ENCODE results near the gene CDON. TPM values are rescaled to one million over a fixed set of nuclear protein-coding genes. Genes with fewer than 3 reads are reported as not detected.

CDON gene
- total and polyA plus RNA-seq, 2 donors (not counting 1 experiment from before 2014, with no cell fraction given) = 10.7 TPM

DNA sequence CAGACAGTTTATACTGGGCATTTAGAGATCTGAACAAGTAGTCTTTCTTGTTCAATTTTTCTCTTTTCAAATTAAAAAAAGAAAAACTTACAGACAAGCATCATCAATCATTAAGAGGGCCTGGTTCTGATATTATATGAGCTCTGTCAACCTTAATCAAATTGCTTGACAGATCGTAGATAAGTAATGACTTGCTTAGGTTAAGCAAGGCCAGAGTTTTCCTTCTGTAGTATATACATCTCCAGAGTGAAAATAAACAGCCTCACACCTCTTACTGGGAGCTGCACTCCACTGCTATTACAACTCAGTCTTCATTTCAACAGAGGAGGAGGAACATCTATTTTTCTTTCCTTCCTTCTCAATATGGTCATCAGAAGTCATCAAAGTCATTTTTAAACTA is 13.5 kb downstream of the CDON start:
- H3K36me3 ChIP-seq (ENCODE audit: control insufficient read depth, insufficient read depth, low read length) = no peaks in the 10 kb centered on the region
- H3K4me3 ChIP-seq (replicated peaks in 1 of 4; ENCODE audit: control extremely low read depth in 1 of 4, insufficient read depth in 1 of 4, low read depth in 3 of 4, low read length in 4 of 4) = no peak overlapping the region
- no peaks in the 10 kb centered on the region for H4K20me1 ChIP-seq (ENCODE audit: control insufficient read depth, extremely low read depth, insufficient read depth, low read length)
- H3K9me3 ChIP-seq (ENCODE audit: control insufficient read depth, insufficient read depth, low read depth, low read length) = no peaks in the 10 kb centered on the region
- no peaks in the 10 kb centered on the region for H3K79me2 ChIP-seq (ENCODE audit: control insufficient read depth, insufficient read depth, low read length)
- H3K27me3 ChIP-seq (ENCODE audit: control insufficient read depth, insufficient read depth, low read length) = no peaks in the 10 kb centered on the region
- H2AFZ ChIP-seq (ENCODE audit: low read length) = no peak overlapping the region
- no peaks in the 10 kb centered on the region for H3K4me1 ChIP-seq (ENCODE audit: control insufficient read depth, extremely low read depth, insufficient read depth, low read length)
- DNase-seq (ENCODE audit: low read depth in 2 of 2) = no peak
- no peak overlapping the region for H3K4me2 ChIP-seq (ENCODE audit: extremely low read depth, insufficient read depth, low read length)
- TF ChIP-seq, protein P1, sequence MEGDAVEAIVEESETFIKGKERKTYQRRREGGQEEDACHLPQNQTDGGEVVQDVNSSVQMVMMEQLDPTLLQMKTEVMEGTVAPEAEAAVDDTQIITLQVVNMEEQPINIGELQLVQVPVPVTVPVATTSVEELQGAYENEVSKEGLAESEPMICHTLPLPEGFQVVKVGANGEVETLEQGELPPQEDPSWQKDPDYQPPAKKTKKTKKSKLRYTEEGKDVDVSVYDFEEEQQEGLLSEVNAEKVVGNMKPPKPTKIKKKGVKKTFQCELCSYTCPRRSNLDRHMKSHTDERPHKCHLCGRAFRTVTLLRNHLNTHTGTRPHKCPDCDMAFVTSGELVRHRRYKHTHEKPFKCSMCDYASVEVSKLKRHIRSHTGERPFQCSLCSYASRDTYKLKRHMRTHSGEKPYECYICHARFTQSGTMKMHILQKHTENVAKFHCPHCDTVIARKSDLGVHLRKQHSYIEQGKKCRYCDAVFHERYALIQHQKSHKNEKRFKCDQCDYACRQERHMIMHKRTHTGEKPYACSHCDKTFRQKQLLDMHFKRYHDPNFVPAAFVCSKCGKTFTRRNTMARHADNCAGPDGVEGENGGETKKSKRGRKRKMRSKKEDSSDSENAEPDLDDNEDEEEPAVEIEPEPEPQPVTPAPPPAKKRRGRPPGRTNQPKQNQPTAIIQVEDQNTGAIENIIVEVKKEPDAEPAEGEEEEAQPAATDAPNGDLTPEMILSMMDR (conservative IDR thresholded peaks at IDR 0.05 in 1 of 2, IDR thresholded peaks at IDR 0.05 in 1 of 2; ENCODE audit: low read depth in 1 of 2, low read length in 2 of 2) = no peak
- TF ChIP-seq EZH2 (IDR thresholded peaks at IDR 0.05; ENCODE audit: low read length, missing control alignments) = no peak
- H3K27ac ChIP-seq (ENCODE audit: insufficient read depth, low read length) = no peak overlapping the region
- no peak overlapping the region for H3K9ac ChIP-seq (ENCODE audit: insufficient read depth, low read length)

DNA sequence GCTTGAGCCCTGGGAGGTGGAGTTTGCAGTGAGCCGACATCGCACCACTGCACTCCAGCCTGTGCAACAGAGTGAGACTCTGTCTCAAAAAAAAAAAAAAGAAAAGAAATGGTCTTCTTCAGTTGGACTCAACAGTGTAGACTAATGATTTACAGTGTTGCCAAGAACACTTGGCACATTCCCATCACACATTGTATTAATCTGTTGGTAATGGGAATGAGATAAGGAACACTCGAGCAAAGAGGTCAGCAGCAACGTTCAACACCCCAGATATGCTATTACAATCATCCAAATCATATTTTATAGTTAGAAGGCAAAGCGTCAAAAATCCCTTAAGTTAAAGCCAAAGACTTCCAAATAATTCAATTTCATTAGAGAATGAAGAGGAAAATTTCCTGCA is 14.5 kb downstream of the CDON start:
- TF ChIP-seq, protein P1 (conservative IDR thresholded peaks at IDR 0.05 in 1 of 2, IDR thresholded peaks at IDR 0.05 in 1 of 2; ENCODE audit: low read depth in 1 of 2, low read length in 2 of 2) = no peak
- no peak for TF ChIP-seq EZH2 (IDR thresholded peaks at IDR 0.05; ENCODE audit: low read length, missing control alignments)
- H3K4me1 ChIP-seq (ENCODE audit: control insufficient read depth, extremely low read depth, insufficient read depth, low read length) = no peaks in the 10 kb centered on the region

DNA sequence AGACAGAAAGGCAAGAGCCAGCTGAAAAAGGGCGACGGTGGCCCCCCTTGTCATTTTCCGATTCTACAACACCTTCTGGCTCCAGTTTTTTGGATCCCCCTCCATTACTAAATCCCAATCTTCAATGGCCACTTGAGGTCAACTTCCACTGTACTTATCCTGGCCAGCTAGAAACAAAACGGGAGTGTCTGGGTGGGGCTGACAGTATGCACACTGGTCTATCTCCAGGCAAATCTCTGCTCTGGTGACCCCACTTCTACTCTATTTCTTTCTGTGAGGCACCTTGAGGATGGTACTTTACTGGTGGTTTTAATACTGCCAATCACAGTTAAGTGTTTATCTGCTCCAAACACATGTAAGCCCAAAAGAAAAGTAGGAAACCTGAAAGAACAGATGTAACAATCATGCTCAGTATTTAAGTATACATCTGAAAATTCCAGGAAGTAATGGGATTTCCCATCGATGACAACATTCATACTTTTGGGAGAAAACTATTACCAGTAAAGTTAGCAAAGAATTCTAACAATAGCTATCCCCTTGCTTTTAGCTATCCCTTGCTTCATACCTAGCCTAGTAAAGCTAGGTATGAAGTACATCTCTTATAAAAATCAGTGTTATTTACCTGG is 16.0 kb downstream of the CDON start:
- Histone ChIP-seq H2AFZ (ENCODE audit: low read length) (no peak overlapping the region), H4K20me1 (ENCODE audit: control insufficient read depth, extremely low read depth, insufficient read depth, low read length) (no peaks in the 10 kb centered on the region), H3K4me2 (ENCODE audit: extremely low read depth, insufficient read depth, low read length) (no peak overlapping the region), H3K9ac (ENCODE audit: insufficient read depth, low read length) (no peak overlapping the region), H3K27ac (ENCODE audit: insufficient read depth, low read length) (no peak overlapping the region), H3K4me1 (ENCODE audit: control insufficient read depth, extremely low read depth, insufficient read depth, low read length) (no peaks in the 10 kb centered on the region), H3K27me3 (ENCODE audit: control insufficient read depth, insufficient read depth, low read length) (no peaks in the 10 kb centered on the region), H3K9me3 (ENCODE audit: control insufficient read depth, insufficient read depth, low read depth, low read length) (no peaks in the 10 kb centered on the region), H3K79me2 (ENCODE audit: control insufficient read depth, insufficient read depth, low read length) (no peaks in the 10 kb centered on the region), H3K4me3 (replicated peaks in 1 of 4; ENCODE audit: control extremely low read depth in 1 of 4, insufficient read depth in 1 of 4, low read depth in 3 of 4, low read length in 4 of 4) (no peak overlapping the region), H3K36me3 (ENCODE audit: control insufficient read depth, insufficient read depth, low read length) (no peaks in the 10 kb centered on the region)
- TF ChIP-seq EZH2 (IDR thresholded peaks at IDR 0.05; ENCODE audit: low read length, missing control alignments) = no peak
- TF ChIP-seq, protein P1 (conservative IDR thresholded peaks at IDR 0.05 in 1 of 2, IDR thresholded peaks at IDR 0.05 in 1 of 2; ENCODE audit: low read depth in 1 of 2, low read length in 2 of 2) = no peak
- no peak for DNase-seq (ENCODE audit: low read depth in 2 of 2)

More for the DNA sequence above, 14.5 kb downstream of the CDON start:
- Histone ChIP-seq H3K4me3 (replicated peaks in 1 of 4; ENCODE audit: control extremely low read depth in 1 of 4, insufficient read depth in 1 of 4, low read depth in 3 of 4, low read length in 4 of 4) (no peak overlapping the region), H3K27ac (ENCODE audit: insufficient read depth, low read length) (no peak overlapping the region), H3K36me3 (ENCODE audit: control insufficient read depth, insufficient read depth, low read length) (no peaks in the 10 kb centered on the region), H3K27me3 (ENCODE audit: control insufficient read depth, insufficient read depth, low read length) (no peaks in the 10 kb centered on the region), H3K79me2 (ENCODE audit: control insufficient read depth, insufficient read depth, low read length) (no peaks in the 10 kb centered on the region), H3K4me2 (ENCODE audit: extremely low read depth, insufficient read depth, low read length) (no peak overlapping the region), H4K20me1 (ENCODE audit: control insufficient read depth, extremely low read depth, insufficient read depth, low read length) (no peaks in the 10 kb centered on the region), H3K9me3 (ENCODE audit: control insufficient read depth, insufficient read depth, low read depth, low read length) (no peaks in the 10 kb centered on the region), H3K9ac (ENCODE audit: insufficient read depth, low read length) (no peak overlapping the region), H2AFZ (ENCODE audit: low read length) (no peak overlapping the region)
- DNase-seq (ENCODE audit: low read depth in 2 of 2) = no peak
